Chondrocyte (in vitro differentiated cells): Measurements from ENCODE around the gene CD6. TPM values are rescaled to one million over a fixed set of nuclear protein-coding genes. Genes with fewer than 3 reads are reported as not detected.

ENCODE experiments used
- DNase-seq: peaks from one replicate; pipeline ENCODE4 v3.0.0; 2021; ENCODE audit warnings: mixed read lengths, low spot score
- H3K27ac Mint-ChIP-seq: one replicate; pipeline ENCODE4 v1.8.0; 2021; ENCODE audit warnings: mild to moderate bottlenecking, moderate library complexity, mixed read lengths; ENCODE audit not compliant: unreplicated experiment
- H3K27me3 Mint-ChIP-seq: 2 replicates; pipeline ENCODE4 v1.8.0; 2021; ENCODE audit warnings: low read depth, mixed read lengths
- H3K36me3 Mint-ChIP-seq: 2 replicates; pipeline ENCODE4 v1.8.0; 2021; ENCODE audit warnings: low read depth, mixed read lengths
- H3K4me1 Mint-ChIP-seq: 2 replicates; pipeline ENCODE4 v1.8.0; 2021; ENCODE audit warnings: low read depth, mild to moderate bottlenecking, mixed read lengths
- H3K4me3 Mint-ChIP-seq: one replicate; pipeline ENCODE4 v1.8.0; 2021; ENCODE audit warnings: mild to moderate bottlenecking, moderate library complexity, mixed read lengths; ENCODE audit not compliant: unreplicated experiment
- H3K9me3 Mint-ChIP-seq: 2 replicates; pipeline ENCODE4 v1.8.0; 2021; ENCODE audit warnings: low read depth, mixed read lengths
- CTCF ChIP-seq: fragments of 200-600 bp; sonication (generic); IDR thresholded peaks from 2 replicates; pipeline ENCODE4 v1.5.0; 2021; ENCODE audit warnings: antibody characterized with exemption, mild to moderate bottlenecking, moderate library complexity
- total RNA-seq: library from RNA; stranded (reverse); gene quantifications from 3 replicates; pipeline ENCODE4 v1.2.1, GENCODE V29; 2021

The CD6 gene
- total RNA-seq, 1 donor from 2014 or later, result not detected

- Mint-ChIP-seq H3K27ac (no peak overlapping the region), H3K9me3 (no peaks in the 10 kb centered on the region), H3K27me3 (peaks cover 15% of the 10 kb centered on the region), H3K4me1 (peaks cover 14% of the 10 kb centered on the region), H3K36me3 (peaks cover 1% of the 10 kb centered on the region), H3K4me3 (no peak overlapping the region)
- TF ChIP-seq CTCF, result no peak
- no peak for DNase-seq
These were observed 41.3 kb downstream of the CD6 start for GRCh38 chr11:61012737-61013215.

GRCh38 chr11:61018059-61018458, 46.6 kb downstream of the CD6 start:
- TF ChIP-seq CTCF, result no peak
- H3K27me3 Mint-ChIP-seq, result peaks cover 37% of the 10 kb centered on the region
- H3K4me1 Mint-ChIP-seq, result no peaks in the 10 kb centered on the region
- H3K27ac Mint-ChIP-seq, result no peak overlapping the region
- DNase-seq, result no peak
- H3K4me3 Mint-ChIP-seq, result no peak overlapping the region
- H3K36me3 Mint-ChIP-seq, result peaks cover 3% of the 10 kb centered on the region
- H3K9me3 Mint-ChIP-seq, result no peaks in the 10 kb centered on the region

GRCh38 chr11:61019037-61019831, 47.8 kb downstream of the CD6 start:
- H3K27me3 Mint-ChIP-seq, result peaks cover 33% of the 10 kb centered on the region
- no peak overlapping the region for H3K4me3 Mint-ChIP-seq
- DNase-seq, result peak; percentile 75

GRCh38 chr11:61019832-61020405, 48.4 kb downstream of the CD6 start:
- H3K36me3 Mint-ChIP-seq, result peaks cover 3% of the 10 kb centered on the region
- DNase-seq, result peak; percentile 37
- no peak for TF ChIP-seq CTCF
- no peak overlapping the region for H3K27ac Mint-ChIP-seq
- H3K9me3 Mint-ChIP-seq, result no peaks in the 10 kb centered on the region
- peaks cover 34% of the 10 kb centered on the region for H3K27me3 Mint-ChIP-seq
- H3K4me3 Mint-ChIP-seq, result no peak overlapping the region
- no peaks in the 10 kb centered on the region for H3K4me1 Mint-ChIP-seq

More at GRCh38 chr11:61019037-61019831, 47.8 kb downstream of the CD6 start:
- no peaks in the 10 kb centered on the region for H3K4me1 Mint-ChIP-seq
- peaks cover 3% of the 10 kb centered on the region for H3K36me3 Mint-ChIP-seq
- TF ChIP-seq CTCF, result no peak
- H3K9me3 Mint-ChIP-seq, result no peaks in the 10 kb centered on the region
- no peak overlapping the region for H3K27ac Mint-ChIP-seq

GRCh38 chr11:61020551-61021235, 49.2 kb downstream of the CD6 start:
- Mint-ChIP-seq H3K27me3 (peaks cover 39% of the 10 kb centered on the region), H3K9me3 (no peaks in the 10 kb centered on the region), H3K36me3 (peaks cover 2% of the 10 kb centered on the region), H3K27ac (no peak overlapping the region), H3K4me1 (no peaks in the 10 kb centered on the region), H3K4me3 (no peak overlapping the region)
- peak; percentile 52 for DNase-seq
- no peak for TF ChIP-seq CTCF
